ENCODE results near the gene COL5A3.

Gene COL5A3

DNA sequence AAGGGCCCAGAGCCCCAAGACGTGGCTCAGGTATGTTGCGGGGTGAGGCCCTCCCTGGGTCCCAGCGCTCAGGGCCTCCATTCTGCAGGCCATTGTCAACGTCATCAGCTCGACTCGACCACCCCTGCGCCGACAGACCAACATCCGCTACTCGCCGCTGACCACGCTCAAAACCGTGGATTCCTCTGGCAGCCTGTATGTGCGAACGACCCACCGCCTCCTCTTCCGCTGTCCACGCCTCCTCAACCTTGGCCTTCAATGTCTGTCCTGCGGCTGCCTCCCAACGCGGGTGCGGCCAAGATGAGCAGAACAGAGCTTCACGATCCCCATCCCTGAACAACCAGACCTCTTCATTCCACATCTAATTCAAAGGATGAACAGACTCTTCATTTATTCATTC, 11.1 kb upstream of the COL5A3 start:
- Mint-ChIP-seq H3K27me3 (ENCODE audit: low read depth) (peaks cover 9% of the 10 kb centered on the region), H3K4me3 (no peak overlapping the region), H3K4me1 (ENCODE audit: low read depth) (no peaks in the 10 kb centered on the region), H3K27ac (no peak overlapping the region), H3K36me3 (ENCODE audit: low read depth) (no peaks in the 10 kb centered on the region), H3K9me3 (no peaks in the 10 kb centered on the region)

DNA sequence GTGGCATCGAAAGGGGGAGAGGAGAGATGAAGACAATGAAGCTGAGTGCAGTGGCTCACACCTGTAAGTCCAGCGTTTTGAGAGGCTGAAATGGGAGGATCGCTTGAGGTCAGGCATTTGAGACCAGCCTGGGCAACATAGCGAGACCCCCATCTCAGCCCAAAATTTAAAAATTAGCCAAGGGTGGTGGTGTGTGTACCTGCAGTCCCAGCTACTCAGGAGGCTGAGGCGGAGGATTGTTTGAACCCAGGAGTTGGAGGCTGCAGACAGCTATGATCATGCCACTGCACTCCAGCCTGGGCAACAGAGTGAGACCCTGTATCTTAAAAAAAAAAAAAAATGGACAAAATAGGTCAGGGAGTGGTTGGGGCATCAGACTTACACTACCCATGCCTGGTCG, 10.5 kb upstream of the COL5A3 start:
- Mint-ChIP-seq H3K4me3 (no peak overlapping the region), H3K36me3 (ENCODE audit: low read depth) (no peaks in the 10 kb centered on the region), H3K4me1 (ENCODE audit: low read depth) (no peaks in the 10 kb centered on the region), H3K27ac (no peak overlapping the region), H3K9me3 (no peaks in the 10 kb centered on the region), H3K27me3 (ENCODE audit: low read depth) (peaks cover 3% of the 10 kb centered on the region)

DNA sequence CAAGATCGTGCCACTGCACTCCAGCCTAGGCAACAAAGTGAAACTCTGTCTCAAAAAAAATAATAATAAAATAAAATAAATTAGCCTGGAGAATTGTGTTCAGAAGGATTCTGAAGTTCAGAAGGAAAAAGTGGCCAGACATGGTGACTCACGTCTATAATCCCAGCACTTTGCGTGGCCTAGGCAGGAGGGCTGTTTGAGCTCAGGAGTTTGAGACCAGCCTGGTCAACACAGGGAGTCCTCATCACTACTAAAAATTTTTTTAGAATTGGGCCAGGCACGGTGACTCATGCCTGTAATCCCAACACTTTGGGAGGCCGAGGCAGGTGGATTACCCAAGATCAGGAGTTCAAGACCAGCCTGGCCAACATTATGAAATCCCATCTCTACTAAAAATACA, 8.9 kb upstream of the COL5A3 start:
- peaks cover 3% of the 10 kb centered on the region for H3K27me3 Mint-ChIP-seq (ENCODE audit: low read depth)
- no peaks in the 10 kb centered on the region for H3K9me3 Mint-ChIP-seq
- H3K4me3 Mint-ChIP-seq: no peak overlapping the region
- H3K4me1 Mint-ChIP-seq (ENCODE audit: low read depth): no peaks in the 10 kb centered on the region
- H3K27ac Mint-ChIP-seq: no peak overlapping the region
- H3K36me3 Mint-ChIP-seq (ENCODE audit: low read depth): no peaks in the 10 kb centered on the region

DNA sequence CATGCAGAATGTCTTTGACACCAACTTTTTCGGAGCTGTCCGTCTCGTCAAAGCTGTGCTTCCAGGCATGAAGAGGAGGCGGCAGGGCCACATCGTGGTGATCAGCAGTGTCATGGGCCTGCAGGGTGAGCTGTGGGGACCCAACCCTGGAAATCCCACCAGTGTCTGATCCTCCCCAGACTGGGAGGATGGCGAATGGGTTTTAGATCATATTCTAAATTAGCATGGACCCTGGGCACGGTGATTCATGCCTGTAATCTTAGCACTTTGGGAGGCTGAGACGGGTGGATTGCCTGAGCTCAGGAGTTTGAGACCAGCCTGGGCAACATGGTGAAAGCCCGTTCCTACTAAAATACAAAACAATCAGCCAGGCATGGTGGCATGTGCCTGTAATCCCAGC, 8.5 kb upstream of the COL5A3 start:
- H3K27me3 Mint-ChIP-seq (ENCODE audit: low read depth): peaks cover 8% of the 10 kb centered on the region
- no peaks in the 10 kb centered on the region for H3K36me3 Mint-ChIP-seq (ENCODE audit: low read depth)
- no peaks in the 10 kb centered on the region for H3K4me1 Mint-ChIP-seq (ENCODE audit: low read depth)
- H3K4me3 Mint-ChIP-seq: no peak overlapping the region
- no peaks in the 10 kb centered on the region for H3K9me3 Mint-ChIP-seq
- H3K27ac Mint-ChIP-seq: no peak overlapping the region

DNA sequence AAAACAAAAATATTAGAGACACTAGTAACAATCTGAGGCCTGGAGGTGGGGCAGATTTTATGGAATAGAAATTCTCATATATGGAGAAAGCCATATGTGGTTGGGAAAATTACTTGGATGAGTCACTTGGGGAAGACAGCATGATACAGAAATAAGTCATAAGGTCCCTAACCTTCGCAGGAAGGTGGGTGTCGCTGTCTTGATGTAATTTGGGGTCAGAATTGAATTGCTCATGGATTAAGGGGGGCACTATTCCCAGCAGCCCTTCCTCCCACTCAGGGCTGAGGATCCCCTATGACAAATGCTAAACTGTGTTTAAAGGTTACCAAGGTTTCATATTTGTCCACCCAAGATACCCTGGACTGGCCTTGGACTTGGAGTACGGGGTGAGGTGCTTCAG, 8.0 kb upstream of the COL5A3 start:
- Mint-ChIP-seq H3K4me3 (no peak overlapping the region), H3K4me1 (ENCODE audit: low read depth) (no peaks in the 10 kb centered on the region), H3K27me3 (ENCODE audit: low read depth) (peaks cover 13% of the 10 kb centered on the region), H3K9me3 (no peaks in the 10 kb centered on the region), H3K27ac (no peak overlapping the region), H3K36me3 (ENCODE audit: low read depth) (no peaks in the 10 kb centered on the region)

DNA sequence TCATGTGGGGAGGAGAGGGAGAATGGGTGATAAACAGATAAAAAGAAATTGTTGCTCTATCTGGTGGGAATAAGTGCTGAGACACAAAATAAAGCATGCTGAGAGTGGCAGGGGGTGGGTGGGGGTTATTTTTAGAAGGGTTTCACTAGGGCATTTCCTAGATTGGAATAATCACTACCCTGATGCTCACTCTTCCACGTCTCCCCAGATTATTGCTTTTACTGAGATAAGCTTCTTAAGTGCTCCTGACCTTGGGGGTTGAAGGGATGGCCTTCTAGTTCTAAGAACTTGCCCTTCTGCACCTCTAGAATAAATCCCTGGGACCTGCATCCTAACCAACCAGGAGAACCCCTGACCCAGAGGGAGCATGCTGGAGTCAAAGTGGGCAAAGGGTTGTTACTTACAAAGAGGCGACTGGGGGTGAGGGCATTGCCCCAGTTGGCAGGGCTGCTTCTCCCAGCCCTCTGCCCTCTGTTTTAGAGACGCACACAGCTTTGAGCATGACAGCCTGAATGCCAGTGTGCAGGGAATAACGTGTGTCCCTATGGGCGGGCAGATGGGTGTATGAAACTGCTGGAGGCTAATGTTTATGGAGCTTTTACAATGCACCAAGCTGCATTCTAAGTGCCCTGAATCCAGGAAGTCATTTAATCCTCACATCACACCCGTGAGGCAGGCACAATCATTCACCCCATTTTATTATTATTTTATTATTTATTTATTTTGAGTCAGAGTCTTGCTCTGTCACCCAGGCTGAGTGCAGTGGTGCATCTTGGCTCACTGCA, 3.7 kb upstream of the COL5A3 start:
- Mint-ChIP-seq H3K27me3 (ENCODE audit: low read depth) (peaks cover 37% of the 10 kb centered on the region), H3K27ac (no peak overlapping the region), H3K36me3 (ENCODE audit: low read depth) (peaks cover 3% of the 10 kb centered on the region), H3K4me1 (ENCODE audit: low read depth) (peaks cover 4% of the 10 kb centered on the region), H3K9me3 (no peaks in the 10 kb centered on the region), H3K4me3 (no peak overlapping the region)

DNA sequence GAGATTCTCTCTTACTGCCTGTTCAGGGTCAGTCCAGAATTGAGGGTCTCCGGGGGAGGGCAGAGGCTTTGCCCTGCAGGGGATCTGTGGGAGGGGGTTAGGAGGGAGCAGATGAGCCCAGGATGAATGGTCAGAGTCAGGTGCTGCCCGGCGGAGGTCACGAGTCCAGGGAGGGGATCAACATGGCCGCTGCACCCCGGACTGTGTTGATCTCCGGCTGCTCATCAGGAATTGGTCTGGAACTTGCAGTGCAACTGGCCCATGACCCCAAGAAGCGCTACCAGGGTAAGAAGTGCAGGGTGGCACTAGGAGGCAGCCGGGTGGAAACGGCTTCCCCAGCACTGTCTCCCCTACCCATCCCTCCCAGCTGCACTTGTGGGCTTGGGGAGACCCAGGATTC, 3.0 kb upstream of the COL5A3 start, which contains the start of gene RDH8:
Gene RDH8 (plus strand): TSS at position 168 of the 400 bp plus-strand sequence. CDS start 15 bp downstream, at position 183.
- H3K27ac Mint-ChIP-seq: no peak within 1 kb of the TSS
- H3K27me3 Mint-ChIP-seq (ENCODE audit: low read depth): peaks cover 44% of the 10 kb centered on the region
- peaks cover 3% of the 10 kb centered on the region for H3K36me3 Mint-ChIP-seq (ENCODE audit: low read depth)
- no peak within 1 kb of the TSS for H3K4me3 Mint-ChIP-seq
- peaks cover 4% of the 10 kb centered on the region for H3K4me1 Mint-ChIP-seq (ENCODE audit: low read depth)
- H3K9me3 Mint-ChIP-seq: no peaks in the 10 kb centered on the region

DNA sequence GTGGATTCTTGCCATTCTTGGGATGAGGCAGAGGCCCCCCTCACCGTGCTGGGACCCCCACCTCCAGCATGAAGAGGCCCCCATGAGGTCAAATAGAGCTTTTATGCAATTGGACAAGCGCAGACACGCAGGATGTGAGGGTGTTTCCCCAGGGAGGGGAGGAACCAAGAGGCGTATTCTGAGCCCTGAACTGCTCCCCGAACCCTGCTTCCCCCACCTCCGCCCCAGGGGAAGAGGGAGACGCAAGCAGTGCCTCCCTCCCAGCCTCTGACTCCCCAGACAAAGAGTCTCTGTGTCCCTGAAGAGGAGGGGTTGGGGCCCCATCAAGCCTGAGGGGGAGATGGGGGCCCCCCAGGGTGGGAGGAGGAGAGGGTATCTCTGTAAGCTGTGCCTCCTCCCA, 1.7 kb upstream of the COL5A3 start:
- Mint-ChIP-seq H3K27ac (no peak overlapping the region), H3K4me3 (no peak overlapping the region), H3K27me3 (ENCODE audit: low read depth) (peaks cover 55% of the 10 kb centered on the region), H3K36me3 (ENCODE audit: low read depth) (peaks cover 3% of the 10 kb centered on the region), H3K4me1 (ENCODE audit: low read depth) (peaks cover 4% of the 10 kb centered on the region), H3K9me3 (no peaks in the 10 kb centered on the region)

DNA sequence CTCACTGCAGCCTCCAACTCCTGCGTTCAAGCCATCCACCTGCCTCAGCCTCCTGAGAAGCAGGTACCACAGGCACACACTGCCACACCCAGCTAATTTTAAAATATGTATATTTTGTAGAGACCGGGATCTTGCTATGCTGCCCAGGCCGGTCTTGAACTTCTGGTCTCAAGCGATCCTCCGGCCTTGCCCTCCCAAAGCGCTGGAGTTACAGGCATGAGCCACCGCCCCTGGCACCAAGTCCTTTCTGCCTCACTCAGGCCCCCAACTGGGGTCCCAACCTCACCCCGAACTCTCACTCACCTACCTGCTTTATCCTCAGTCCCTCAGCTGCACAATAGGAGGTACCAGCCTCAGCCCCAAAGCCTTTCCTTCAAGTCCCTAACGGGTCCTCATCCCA, 635 bp upstream of the COL5A3 start:
- peaks cover 9% of the 10 kb centered on the region for H3K4me1 Mint-ChIP-seq (ENCODE audit: low read depth)
- no peak overlapping the region for H3K27ac Mint-ChIP-seq
- H3K27me3 Mint-ChIP-seq (ENCODE audit: low read depth): peaks cover 62% of the 10 kb centered on the region
- H3K4me3 Mint-ChIP-seq: no peak overlapping the region
- no peaks in the 10 kb centered on the region for H3K9me3 Mint-ChIP-seq
- H3K36me3 Mint-ChIP-seq (ENCODE audit: low read depth): peaks cover 3% of the 10 kb centered on the region

DNA sequence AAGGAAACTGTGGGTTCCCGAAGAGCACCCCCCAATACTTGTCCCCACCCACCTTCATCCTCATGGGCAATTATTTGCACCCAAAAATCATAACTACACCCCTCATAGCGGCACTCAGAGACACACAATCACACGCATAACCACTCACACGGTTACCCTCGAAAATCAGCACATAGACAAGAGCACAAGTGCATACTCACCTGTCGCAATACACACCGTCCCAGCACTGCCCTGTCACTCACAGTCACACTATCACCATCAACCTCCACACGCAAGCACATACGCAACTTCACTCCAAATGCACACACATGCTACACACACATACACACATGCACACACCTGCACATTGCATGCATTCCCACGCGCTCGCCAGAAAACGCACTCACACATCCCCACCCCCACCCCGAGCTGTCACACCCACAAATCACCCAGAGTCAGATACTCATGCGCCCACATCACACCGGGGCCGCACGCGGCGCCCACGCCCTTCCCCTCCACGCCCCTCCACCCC, 535 bp downstream of the COL5A3 start:
- Mint-ChIP-seq H3K36me3 (ENCODE audit: low read depth) (peaks cover 3% of the 10 kb centered on the region), H3K4me3 (no peak overlapping the region), H3K4me1 (ENCODE audit: low read depth) (peaks cover 9% of the 10 kb centered on the region), H3K9me3 (no peaks in the 10 kb centered on the region), H3K27me3 (ENCODE audit: low read depth) (peaks cover 63% of the 10 kb centered on the region), H3K27ac (no peak overlapping the region)

DNA sequence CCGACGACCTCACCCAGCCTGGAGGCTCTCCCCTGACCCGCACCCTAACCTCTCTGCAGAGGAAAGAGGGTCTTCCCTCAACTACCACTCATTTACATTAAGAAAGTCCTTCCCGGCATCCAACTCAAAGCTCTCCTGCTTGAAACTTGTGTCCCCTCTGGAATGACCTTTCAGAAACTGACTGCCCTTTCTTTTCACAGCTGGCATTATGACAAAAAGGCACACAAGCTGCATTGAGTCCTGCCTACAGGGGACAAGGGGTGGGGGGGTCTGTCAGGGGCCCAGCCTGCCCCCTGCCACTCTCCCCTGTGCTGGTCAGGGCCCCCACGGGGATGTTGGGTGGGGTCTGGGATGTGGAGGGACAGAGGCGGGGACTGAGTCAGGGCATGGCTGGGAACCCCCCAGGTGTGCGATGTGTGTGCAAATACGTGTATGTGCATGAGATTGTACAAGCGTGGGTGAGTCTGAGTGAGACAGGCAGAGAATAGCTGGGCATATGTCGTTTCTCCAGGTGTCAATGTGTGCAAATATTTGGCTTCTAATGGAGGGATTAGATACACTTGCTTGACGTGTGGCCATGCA, 2.0 kb downstream of the COL5A3 start:
- Mint-ChIP-seq H3K9me3 (no peaks in the 10 kb centered on the region), H3K36me3 (ENCODE audit: low read depth) (peaks cover 3% of the 10 kb centered on the region), H3K4me1 (ENCODE audit: low read depth) (peaks cover 12% of the 10 kb centered on the region), H3K27ac (no peak overlapping the region), H3K27me3 (ENCODE audit: low read depth) (peaks cover 57% of the 10 kb centered on the region), H3K4me3 (no peak overlapping the region)

DNA sequence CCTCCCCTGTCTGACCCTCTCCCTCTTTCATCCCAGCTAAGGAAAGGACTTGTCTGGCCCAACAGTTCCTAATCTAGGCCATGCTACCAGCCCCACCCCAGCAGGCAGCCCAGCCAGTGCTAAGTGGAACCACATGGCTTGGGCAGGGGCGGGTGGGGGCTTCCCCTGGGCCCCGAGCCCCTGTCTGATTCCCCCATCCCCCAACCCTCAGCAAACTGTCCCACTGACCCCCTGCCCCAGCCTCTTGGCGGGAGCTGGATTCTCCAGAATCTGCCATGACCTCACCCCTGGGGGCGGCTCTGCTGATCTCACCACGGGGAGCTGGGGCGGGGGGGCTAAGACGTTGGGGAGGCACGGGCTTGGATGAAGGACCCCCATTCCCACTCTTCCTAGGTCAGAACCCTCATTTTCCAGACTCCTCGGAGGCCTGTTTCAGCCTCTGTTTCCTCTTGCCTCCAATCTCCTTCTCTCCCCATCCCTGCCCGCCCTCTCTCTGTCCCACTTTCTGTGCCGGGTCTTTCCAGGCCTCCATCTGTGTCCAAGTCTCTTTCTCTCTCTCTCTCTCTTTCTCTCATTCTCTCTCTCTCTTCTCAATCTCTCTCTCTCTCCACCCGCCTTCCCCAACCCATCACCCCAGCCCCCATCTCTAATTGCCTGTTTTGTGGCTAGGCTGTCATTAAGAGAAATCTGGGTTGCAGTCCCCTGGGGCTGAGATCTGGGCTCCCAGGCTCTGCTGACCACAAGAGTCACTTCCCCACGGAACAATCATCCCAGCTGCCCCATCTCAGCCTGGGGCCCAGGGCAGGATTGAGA, 2.7 kb downstream of the COL5A3 start:
- Mint-ChIP-seq H3K9me3 (no peaks in the 10 kb centered on the region), H3K4me1 (ENCODE audit: low read depth) (peaks cover 13% of the 10 kb centered on the region), H3K27ac (no peak overlapping the region), H3K27me3 (ENCODE audit: low read depth) (peaks cover 52% of the 10 kb centered on the region), H3K4me3 (no peak overlapping the region), H3K36me3 (ENCODE audit: low read depth) (peaks cover 3% of the 10 kb centered on the region)

DNA sequence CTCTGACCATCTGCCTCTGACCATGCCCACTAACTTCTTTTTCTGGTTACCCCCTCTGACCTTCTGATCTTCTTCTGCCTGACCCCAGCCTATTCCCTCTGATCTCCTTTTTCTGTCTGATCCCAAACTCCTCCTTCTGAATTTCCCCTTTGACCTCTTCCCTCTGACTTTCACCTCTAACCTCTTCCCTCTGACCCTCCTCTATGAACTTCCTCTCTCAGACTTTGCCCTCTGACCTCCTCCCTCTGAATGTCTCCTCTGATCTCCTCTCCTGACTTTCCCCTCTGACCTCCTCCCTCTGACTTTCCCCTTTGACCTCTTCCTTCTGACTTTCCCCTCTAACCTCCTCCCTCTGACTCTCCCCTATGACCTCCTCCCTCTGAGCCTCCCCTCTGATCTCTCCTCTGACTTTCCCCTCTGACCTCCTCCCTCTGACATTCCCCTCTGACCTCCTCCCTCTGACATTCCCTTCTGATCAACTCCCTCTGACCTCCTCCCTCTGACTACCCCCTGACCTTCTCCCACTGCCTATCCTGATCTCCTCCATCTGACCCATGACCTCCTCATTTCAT, 3.5 kb downstream of the COL5A3 start:
- no peak overlapping the region for H3K4me3 Mint-ChIP-seq
- no peaks in the 10 kb centered on the region for H3K9me3 Mint-ChIP-seq
- H3K36me3 Mint-ChIP-seq (ENCODE audit: low read depth): peaks cover 3% of the 10 kb centered on the region
- peaks cover 13% of the 10 kb centered on the region for H3K4me1 Mint-ChIP-seq (ENCODE audit: low read depth)
- H3K27ac Mint-ChIP-seq: no peak overlapping the region
- H3K27me3 Mint-ChIP-seq (ENCODE audit: low read depth): peaks cover 47% of the 10 kb centered on the region

DNA sequence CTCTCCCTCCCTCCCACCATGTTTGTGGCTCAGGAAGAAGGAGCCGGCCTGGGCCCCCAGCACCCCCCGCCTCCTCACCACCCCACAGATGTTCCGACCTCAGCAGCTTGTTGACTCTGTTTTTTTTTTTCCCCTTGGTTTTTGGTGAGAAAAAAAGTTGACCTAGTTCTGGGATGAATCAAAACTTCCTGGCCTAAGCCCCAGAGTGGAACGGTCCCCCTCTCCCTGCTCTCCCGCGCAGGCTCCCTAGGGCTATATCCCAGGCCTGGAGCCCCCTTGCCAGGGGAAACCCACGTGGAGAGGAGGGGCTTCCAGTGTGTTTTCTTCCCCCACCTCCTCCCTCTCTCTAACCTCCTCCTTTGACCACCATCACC, 4.0 kb downstream of the COL5A3 start:
- H3K4me1 Mint-ChIP-seq (ENCODE audit: low read depth): peaks cover 13% of the 10 kb centered on the region
- no peak overlapping the region for H3K4me3 Mint-ChIP-seq
- no peak overlapping the region for H3K27ac Mint-ChIP-seq
- no peaks in the 10 kb centered on the region for H3K9me3 Mint-ChIP-seq
- peaks cover 3% of the 10 kb centered on the region for H3K36me3 Mint-ChIP-seq (ENCODE audit: low read depth)
- peaks cover 42% of the 10 kb centered on the region for H3K27me3 Mint-ChIP-seq (ENCODE audit: low read depth)
